GM13977 (cell line): ENCODE measurements around the gene COL4A4.

Experiments used
- DNase-seq: peaks from one replicate; pipeline ENCODE4 v3.0.0; 2012; ENCODE audit warnings: low spot score
- in situ Hi-C: fragments of 300-500 bp; cut with MboI; formaldehyde crosslinking; loops from one replicate; pipeline ENCODE4 v1.12.0; 2022; ENCODE audit warnings: low sequenced_read_pairs, low pct_unique_long_range_greater_than_20kb, mixed read lengths, inconsistent platforms; ENCODE audit not compliant: unreplicated experiment
- TF ChIP-seq, protein P1 (sequence below): IDR thresholded peaks from 2 replicates; pipeline ENCODE4 v1.5.1; 2012; ENCODE audit warnings: mild to moderate bottlenecking, control low read depth; ENCODE audit not compliant: insufficient read depth; ENCODE audit errors: extremely low read depth, missing control alignments

Gene COL4A4

GRCh38 chr2:227058888-227059399 lies 105.1 kb downstream of the COL4A4 start:
- no peak for DNase-seq
- TF ChIP-seq, protein P1, sequence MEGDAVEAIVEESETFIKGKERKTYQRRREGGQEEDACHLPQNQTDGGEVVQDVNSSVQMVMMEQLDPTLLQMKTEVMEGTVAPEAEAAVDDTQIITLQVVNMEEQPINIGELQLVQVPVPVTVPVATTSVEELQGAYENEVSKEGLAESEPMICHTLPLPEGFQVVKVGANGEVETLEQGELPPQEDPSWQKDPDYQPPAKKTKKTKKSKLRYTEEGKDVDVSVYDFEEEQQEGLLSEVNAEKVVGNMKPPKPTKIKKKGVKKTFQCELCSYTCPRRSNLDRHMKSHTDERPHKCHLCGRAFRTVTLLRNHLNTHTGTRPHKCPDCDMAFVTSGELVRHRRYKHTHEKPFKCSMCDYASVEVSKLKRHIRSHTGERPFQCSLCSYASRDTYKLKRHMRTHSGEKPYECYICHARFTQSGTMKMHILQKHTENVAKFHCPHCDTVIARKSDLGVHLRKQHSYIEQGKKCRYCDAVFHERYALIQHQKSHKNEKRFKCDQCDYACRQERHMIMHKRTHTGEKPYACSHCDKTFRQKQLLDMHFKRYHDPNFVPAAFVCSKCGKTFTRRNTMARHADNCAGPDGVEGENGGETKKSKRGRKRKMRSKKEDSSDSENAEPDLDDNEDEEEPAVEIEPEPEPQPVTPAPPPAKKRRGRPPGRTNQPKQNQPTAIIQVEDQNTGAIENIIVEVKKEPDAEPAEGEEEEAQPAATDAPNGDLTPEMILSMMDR, result no peak
- in situ Hi-C loops, result no loop called here

- in situ Hi-C loops, result no loop called here
- TF ChIP-seq, protein P1, result no peak
- no peak for DNase-seq
These were observed 106.1 kb downstream of the COL4A4 start for GRCh38 chr2:227057743-227058447.

- TF ChIP-seq, protein P1, result no peak
- in situ Hi-C loops, result no loop called here
- no peak for DNase-seq
These were observed 106.9 kb downstream of the COL4A4 start for GRCh38 chr2:227057060-227057459.

DNA sequence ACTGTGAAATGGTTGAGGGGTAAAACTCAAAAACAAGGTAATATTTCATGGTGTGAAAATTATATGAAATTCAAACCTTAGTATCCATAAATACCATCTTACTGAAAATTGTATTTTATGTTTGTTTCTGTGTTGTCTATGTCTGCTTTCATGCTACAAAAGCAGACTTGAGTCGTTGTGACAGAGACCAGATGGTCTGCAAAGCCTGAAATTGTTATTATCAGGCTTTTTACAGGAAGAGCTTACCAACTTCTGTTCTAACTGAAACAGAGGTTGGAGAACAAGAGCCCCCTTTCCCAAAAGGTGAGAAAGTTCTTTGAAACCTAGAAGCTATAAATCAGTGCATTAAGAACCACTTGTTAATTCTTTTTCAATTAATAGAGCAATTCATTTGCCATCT lies 110.0 kb downstream of the COL4A4 start:
- in situ Hi-C loops, result no loop called here
- TF ChIP-seq, protein P1, result no peak
- DNase-seq, result no peak

DNA sequence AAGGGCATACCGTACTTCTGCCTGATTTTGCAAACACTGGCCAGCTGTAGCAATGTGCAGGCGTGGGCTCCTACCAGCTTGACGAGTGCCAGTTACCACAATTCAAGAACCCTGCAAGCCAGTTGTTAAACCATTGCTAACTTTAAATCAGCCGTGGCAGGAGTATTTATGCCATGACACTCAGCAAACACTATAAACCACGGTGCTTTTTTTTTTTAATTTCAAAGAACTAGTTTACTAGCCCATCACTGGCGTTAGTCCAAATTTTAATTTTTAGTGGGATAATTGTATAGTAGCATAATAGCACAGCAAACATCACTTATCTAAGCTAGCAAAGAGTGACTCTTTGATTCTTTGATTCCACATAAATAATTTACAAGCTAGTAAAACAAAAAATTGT lies 111.1 kb downstream of the COL4A4 start:
- no peak for DNase-seq
- in situ Hi-C loops, result no loop called here
- TF ChIP-seq, protein P1, result no peak

DNA sequence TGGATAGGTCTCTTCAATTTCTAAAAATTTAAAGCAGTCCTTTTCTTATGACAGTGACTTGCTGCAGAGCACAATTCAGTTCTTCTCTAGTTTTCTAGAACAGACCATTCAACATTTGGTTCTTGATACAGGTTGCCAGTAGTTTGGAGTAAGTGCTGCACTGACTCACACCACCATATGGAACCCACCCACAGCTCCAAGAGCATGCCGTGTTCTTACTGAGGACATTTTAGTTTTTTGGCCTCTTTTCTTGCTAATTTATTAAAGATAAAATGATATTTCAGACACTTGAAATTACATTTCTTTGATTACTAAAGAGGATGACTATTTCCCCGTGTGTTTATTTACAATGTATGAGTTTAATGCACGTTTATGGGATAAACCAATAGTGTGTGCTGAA lies 120.0 kb downstream of the COL4A4 start:
- in situ Hi-C loops, result no loop called here
- no peak for DNase-seq
- TF ChIP-seq, protein P1, result no peak
